Measurements from ENCODE around the gene KIF5A. TPM values are rescaled to one million over a fixed set of nuclear protein-coding genes. Genes with fewer than 3 reads are reported as not detected.

KIF5A gene
- total and polyA plus RNA-seq, 2 donors (not counting 3 experiments of a cell fraction or from before 2014, with no cell fraction given): 0.07 to 0.35 TPM

DNA sequence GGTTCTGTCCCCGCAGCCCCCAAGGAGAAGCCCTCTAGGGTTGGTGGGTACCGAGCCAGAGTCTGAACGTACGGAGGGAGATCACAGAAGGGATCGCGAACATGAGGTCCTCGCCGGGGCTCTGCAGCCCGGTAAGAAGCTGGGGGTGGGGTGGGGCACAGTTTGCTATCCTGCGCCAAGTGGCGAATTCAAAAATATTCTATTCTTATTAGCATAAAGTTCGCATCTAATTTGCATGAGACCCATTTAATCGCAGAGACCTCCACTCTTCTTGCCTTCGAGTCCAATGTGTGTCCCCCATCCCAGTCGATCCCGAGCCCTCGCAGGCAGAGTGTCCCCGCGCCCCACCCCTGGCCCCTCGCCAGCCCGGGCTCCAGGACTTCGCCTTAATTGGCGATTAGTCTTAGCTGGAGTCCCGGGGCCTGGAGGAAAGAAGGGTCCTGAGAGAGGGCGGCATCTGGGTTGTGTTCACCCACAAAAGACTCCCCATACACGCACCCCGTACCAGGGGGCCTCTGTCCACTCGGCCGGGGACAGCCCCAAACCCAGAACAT is 60.8 kb downstream of the KIF5A start:
- H3K9ac ChIP-seq (replicated peaks; ENCODE audit: extremely low read depth, insufficient read depth, low read length): no peak overlapping the region
- peaks cover 0 to 1% of the 10 kb centered on the region in 2 experiments for H3K36me3 ChIP-seq (ENCODE audit: control insufficient read depth in 2 of 2, extremely low read depth in 1 of 2, insufficient read depth in 2 of 2, low read length in 2 of 2)
- TF ChIP-seq EZH2 (IDR thresholded peaks at IDR 0.05; ENCODE audit: borderline replicate concordance, low read depth, low read length, severe bottlenecking): no peak
- no peak for TF ChIP-seq FOS (IDR thresholded peaks at IDR 0.05; ENCODE audit: borderline replicate concordance, insufficient read depth, low read length)
- no peak for TF ChIP-seq JUN (IDR thresholded peaks at IDR 0.05; ENCODE audit: borderline replicate concordance, insufficient read depth, insufficient read length, low read depth)
- TF ChIP-seq, protein P1, sequence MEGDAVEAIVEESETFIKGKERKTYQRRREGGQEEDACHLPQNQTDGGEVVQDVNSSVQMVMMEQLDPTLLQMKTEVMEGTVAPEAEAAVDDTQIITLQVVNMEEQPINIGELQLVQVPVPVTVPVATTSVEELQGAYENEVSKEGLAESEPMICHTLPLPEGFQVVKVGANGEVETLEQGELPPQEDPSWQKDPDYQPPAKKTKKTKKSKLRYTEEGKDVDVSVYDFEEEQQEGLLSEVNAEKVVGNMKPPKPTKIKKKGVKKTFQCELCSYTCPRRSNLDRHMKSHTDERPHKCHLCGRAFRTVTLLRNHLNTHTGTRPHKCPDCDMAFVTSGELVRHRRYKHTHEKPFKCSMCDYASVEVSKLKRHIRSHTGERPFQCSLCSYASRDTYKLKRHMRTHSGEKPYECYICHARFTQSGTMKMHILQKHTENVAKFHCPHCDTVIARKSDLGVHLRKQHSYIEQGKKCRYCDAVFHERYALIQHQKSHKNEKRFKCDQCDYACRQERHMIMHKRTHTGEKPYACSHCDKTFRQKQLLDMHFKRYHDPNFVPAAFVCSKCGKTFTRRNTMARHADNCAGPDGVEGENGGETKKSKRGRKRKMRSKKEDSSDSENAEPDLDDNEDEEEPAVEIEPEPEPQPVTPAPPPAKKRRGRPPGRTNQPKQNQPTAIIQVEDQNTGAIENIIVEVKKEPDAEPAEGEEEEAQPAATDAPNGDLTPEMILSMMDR (IDR thresholded peaks at IDR 0.05; ENCODE audit: extremely low read depth in 1 of 2, insufficient read depth in 1 of 2, low read depth in 1 of 2, low read length in 2 of 2): no peak
- TF ChIP-seq POLR2AphosphoS5 (IDR thresholded peaks at IDR 0.05; ENCODE audit: insufficient read depth, low read depth, low read length): no peak
- no peak for TF ChIP-seq MYC (IDR thresholded peaks at IDR 0.05; ENCODE audit: low read depth, low read length)
- no peak for TF ChIP-seq POLR2A (IDR thresholded peaks at IDR 0.05; ENCODE audit: low read depth, low read length)
- no peak for TF ChIP-seq GATA2 (IDR thresholded peaks at IDR 0.05; ENCODE audit: insufficient read depth, insufficient read length, low read depth, low read length)
- TF ChIP-seq, protein P2, sequence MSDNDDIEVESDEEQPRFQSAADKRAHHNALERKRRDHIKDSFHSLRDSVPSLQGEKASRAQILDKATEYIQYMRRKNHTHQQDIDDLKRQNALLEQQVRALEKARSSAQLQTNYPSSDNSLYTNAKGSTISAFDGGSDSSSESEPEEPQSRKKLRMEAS (IDR thresholded peaks at IDR 0.05; ENCODE audit: insufficient read depth, insufficient read length): no peak
- POLR2A ChIA-PET: interaction anchor here (1.0 kb wide), 1 partner anchor 10 kb away, joined by 3 read pairs; no protein-coding TSS in a partner anchor
- H3K27me3 ChIP-seq (ENCODE audit: control insufficient read depth in 2 of 2, insufficient read depth in 2 of 2, low read length in 2 of 2): peaks cover 5 to 16% of the 10 kb centered on the region in 2 experiments
- dilution Hi-C loops (cut with MboI; ENCODE audit: extremely low pct_ligation_motif_present, low sequenced_read_pairs): no loop called here
- CTCF ChIA-PET: interaction anchor here (0.6 to 5.7 kb wide), 6 partner anchors 10 to 116 kb away, joined by 3 to 54 read pairs (median 7); partner anchors contain the start of gene B4GALNT1
- peak overlapping the region in 2 of 3 experiments; percentile 30 to 67 for H3K4me3 ChIP-seq (replicated peaks in 1 of 3; ENCODE audit: insufficient read depth in 1 of 3, low read depth in 1 of 3, low read length in 3 of 3)
- H2AFZ ChIP-seq (ENCODE audit: low read depth, low read length): peak overlapping the region; percentile 91
- peaks cover 3% of the 10 kb centered on the region for H3K4me1 ChIP-seq (ENCODE audit: control insufficient read depth, extremely low read depth, insufficient read depth, low read length)
- DNase-seq (ENCODE audit: low read depth, low spot score) (no peak), FAIRE-seq (no peak)
- H3K9me1 ChIP-seq (replicated peaks; ENCODE audit: control insufficient read depth, extremely low read depth, insufficient read depth, low read length): no peaks in the 10 kb centered on the region
- no TSS peak for BruUV-seq (replicated peaks)
- no peak overlapping the region for H3K27ac ChIP-seq (ENCODE audit: insufficient read depth, low read depth, low read length)
- H4K20me1 ChIP-seq (replicated peaks; ENCODE audit: control insufficient read depth, extremely low read depth, insufficient read depth, low read length): no peaks in the 10 kb centered on the region
- H3K4me2 ChIP-seq (ENCODE audit: insufficient read depth, low read length): peak overlapping the region; percentile 32
- H3K9me3 ChIP-seq (replicated peaks; ENCODE audit: control insufficient read depth, insufficient read depth, low read length): no peaks in the 10 kb centered on the region
- no peaks in the 10 kb centered on the region for H3K79me2 ChIP-seq (ENCODE audit: control insufficient read depth, insufficient read depth, low read length)
- intact Hi-C loops (cut with micrococcal nuclease): loop anchor here (2.0 kb wide), 1 partner anchor 20 kb away; the partner anchor contains the start of gene PIP4K2C

Measured in endothelial cell of umbilical vein (primary cell).